ENCODE data around the gene CDC42SE1. TPM values are rescaled to one million over a fixed set of nuclear protein-coding genes. Genes with fewer than 3 reads are reported as not detected.

CDC42SE1 gene
- total RNA-seq, 1 donor, result 49.6 TPM

DNA sequence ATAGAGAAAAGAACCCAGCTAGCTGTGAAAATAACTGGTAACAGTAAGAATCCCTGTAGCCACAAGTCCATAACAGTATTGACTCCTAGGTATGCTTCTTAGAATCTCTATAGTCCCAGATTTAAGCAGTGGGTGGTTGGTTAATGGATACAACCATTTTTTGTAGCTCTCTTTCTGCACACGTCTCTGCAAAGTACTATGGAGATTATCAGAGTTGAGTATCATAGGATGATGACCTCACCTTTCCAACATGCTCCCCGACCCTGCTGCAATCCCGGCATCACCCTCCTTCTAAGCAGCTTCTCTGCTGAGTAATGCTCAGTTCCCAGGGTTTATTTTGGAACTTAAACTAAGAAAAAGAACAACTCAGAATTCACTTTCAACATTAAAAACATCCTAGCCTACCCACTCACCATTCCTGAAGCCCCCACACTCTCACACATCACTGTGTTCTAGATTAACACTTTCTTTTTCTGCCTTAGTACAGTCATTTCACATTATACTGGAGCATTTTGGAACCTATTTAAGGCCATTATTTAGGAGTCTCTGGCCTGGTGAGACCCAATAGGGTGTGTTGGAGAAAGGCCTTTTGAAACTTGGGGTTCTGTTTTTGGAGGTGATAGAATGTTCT is 3.4 kb upstream of the CDC42SE1 start:
- peak overlapping the region; percentile 18 for H3K4me3 ChIP-seq (ENCODE audit: insufficient read depth, low read length)
- H4K20me1 ChIP-seq (ENCODE audit: insufficient read depth, low read length), result peaks cover 8% of the 10 kb centered on the region
- peak; percentile 96 for DNase-seq (ENCODE audit: insufficient read length, low spot score, missing footprints)
- H2AFZ ChIP-seq (ENCODE audit: low read length), result peak overlapping the region; percentile 69
- no peaks in the 10 kb centered on the region for H3K27me3 ChIP-seq (ENCODE audit: insufficient read depth, low read length)
- H3K4me2 ChIP-seq (ENCODE audit: insufficient read depth, low read length), result peak overlapping the region; percentile 73
- H3K36me3 ChIP-seq (ENCODE audit: insufficient read depth, low read length), result peaks cover 8% of the 10 kb centered on the region
- no peaks in the 10 kb centered on the region for H3K9me3 ChIP-seq (ENCODE audit: low read depth, low read length)
- peaks cover 18% of the 10 kb centered on the region for H3K4me1 ChIP-seq (ENCODE audit: insufficient read depth, low read length)
- H3K79me2 ChIP-seq (ENCODE audit: insufficient read depth, low read length), result peaks cover 82% of the 10 kb centered on the region
- H3K27ac ChIP-seq (ENCODE audit: low read depth, low read length), result peak overlapping the region; percentile 94
- no peak for TF ChIP-seq CTCF (IDR thresholded peaks at IDR 0.05; ENCODE audit: extremely low read depth, low read depth, low read length)

DNA sequence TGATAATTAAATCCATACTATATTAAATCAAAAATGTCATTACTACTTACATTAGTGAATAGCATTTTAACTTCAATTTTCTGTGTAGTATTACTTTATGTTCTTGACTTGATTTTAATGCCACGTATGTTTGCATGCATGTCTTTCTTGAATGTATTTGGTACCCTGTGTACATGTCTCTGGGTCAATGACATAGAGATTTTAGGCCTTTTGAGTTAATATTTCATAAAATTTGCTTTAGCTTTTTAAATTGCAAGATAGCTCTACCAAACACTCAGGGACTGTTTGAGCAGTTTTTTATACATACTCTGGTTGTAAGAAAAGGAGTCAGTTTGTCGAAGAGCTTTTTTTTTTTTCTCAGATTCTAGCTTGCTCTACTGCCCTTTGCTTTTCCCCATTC is 2.3 kb upstream of the CDC42SE1 start:
- H2AFZ ChIP-seq (ENCODE audit: low read length), result no peak overlapping the region
- peak overlapping the region; percentile 94 for H3K27ac ChIP-seq (ENCODE audit: low read depth, low read length)
- TF ChIP-seq CTCF (IDR thresholded peaks at IDR 0.05; ENCODE audit: extremely low read depth, low read depth, low read length), result no peak
- H4K20me1 ChIP-seq (ENCODE audit: insufficient read depth, low read length), result peaks cover 18% of the 10 kb centered on the region
- H3K4me1 ChIP-seq (ENCODE audit: insufficient read depth, low read length), result peaks cover 30% of the 10 kb centered on the region
- peak overlapping the region; percentile 38 for H3K4me3 ChIP-seq (ENCODE audit: insufficient read depth, low read length)
- H3K36me3 ChIP-seq (ENCODE audit: insufficient read depth, low read length), result peaks cover 3% of the 10 kb centered on the region
- no peak for DNase-seq (ENCODE audit: insufficient read length, low spot score, missing footprints)
- H3K27me3 ChIP-seq (ENCODE audit: insufficient read depth, low read length), result no peaks in the 10 kb centered on the region
- H3K4me2 ChIP-seq (ENCODE audit: insufficient read depth, low read length), result peak overlapping the region; percentile 100
- peaks cover 86% of the 10 kb centered on the region for H3K79me2 ChIP-seq (ENCODE audit: insufficient read depth, low read length)
- H3K9me3 ChIP-seq (ENCODE audit: low read depth, low read length), result no peaks in the 10 kb centered on the region

DNA sequence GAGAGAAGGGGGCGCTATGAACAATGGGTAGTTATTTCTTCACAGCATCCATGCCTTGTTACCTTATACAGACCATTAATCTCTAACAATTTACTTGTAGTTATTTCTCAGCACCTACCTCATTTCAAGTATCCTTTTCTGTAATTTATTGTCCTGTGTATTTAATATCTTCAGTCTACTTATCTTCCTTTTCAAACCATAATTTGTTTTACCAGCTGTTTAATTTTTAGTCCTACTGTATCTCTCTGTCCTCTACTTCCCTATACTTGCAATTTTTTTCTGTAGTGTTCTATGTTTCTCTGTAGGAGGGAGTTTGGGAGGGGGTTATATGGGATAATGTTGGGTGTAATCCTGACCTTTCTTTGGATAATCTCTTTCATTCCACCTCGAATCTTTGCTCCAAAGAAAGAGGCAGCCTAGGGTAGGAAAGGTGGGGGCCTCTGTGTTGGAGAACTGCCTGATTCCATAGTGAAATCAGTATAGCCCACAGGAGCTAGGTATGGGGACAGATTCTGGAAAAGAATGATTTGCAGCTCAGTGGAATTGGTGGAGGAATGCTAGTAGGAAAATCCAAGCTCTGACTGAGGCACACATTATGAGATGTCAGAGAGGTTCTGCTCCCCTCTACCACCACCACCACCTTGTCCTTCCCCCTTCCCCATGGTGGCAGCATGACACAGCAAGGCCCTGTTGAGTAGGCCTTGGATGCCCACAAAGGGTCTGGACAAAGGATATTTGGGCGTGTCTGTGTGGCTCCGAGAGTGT is 1.4 kb upstream of the CDC42SE1 start:
- no peak for DNase-seq (ENCODE audit: insufficient read length, low spot score, missing footprints)
- H3K4me1 ChIP-seq (ENCODE audit: insufficient read depth, low read length), result peaks cover 38% of the 10 kb centered on the region
- H3K4me2 ChIP-seq (ENCODE audit: insufficient read depth, low read length), result peak overlapping the region; percentile 100
- H3K27me3 ChIP-seq (ENCODE audit: insufficient read depth, low read length), result no peaks in the 10 kb centered on the region
- H4K20me1 ChIP-seq (ENCODE audit: insufficient read depth, low read length), result peaks cover 27% of the 10 kb centered on the region
- H3K27ac ChIP-seq (ENCODE audit: low read depth, low read length), result peak overlapping the region; percentile 94
- TF ChIP-seq CTCF (IDR thresholded peaks at IDR 0.05; ENCODE audit: extremely low read depth, low read depth, low read length), result no peak
- H3K79me2 ChIP-seq (ENCODE audit: insufficient read depth, low read length), result peaks cover 88% of the 10 kb centered on the region
- H3K4me3 ChIP-seq (ENCODE audit: insufficient read depth, low read length), result peak overlapping the region; percentile 98
- H3K9me3 ChIP-seq (ENCODE audit: low read depth, low read length), result no peaks in the 10 kb centered on the region
- H2AFZ ChIP-seq (ENCODE audit: low read length), result peak overlapping the region; percentile 95
- H3K36me3 ChIP-seq (ENCODE audit: insufficient read depth, low read length), result peaks cover 12% of the 10 kb centered on the region

DNA sequence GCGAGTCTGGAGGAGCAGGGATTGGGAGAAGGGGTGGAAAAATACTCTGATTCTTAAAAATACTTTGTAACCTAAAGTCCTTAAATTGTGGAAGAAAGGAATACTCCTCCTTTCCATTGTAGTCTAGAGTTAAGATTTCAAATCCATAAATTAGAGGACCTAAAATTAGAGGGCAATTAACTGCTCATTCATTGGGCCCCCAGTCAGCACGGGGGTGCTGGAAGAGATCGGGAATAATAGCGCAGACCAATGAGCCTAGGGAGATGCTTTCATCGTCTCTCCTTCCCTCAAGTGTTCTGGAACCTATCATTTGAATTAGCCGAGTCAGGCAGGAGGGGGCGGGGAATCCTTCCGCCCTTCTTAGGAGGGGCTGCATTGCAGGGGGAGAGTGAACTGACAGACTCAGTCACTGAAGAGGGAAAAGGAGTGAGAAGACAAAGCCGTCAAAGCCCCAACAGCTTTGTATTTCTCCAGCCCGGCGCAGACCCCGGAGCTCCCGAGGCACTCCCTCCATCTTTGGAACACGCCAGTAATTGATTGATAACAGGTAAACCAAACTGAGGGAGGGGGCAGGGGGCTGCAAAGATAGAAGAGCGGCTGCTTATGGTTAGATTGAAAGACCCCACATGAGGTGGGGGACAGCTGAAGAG is 710 bp upstream of the CDC42SE1 start, which contains the start of gene MLLT11:
MLLT11 (plus strand) TSS at position 391 of the 650 bp plus-strand sequence. CDS start 6,828 bp downstream, outside the sequence.
- peak; percentile 88 for DNase-seq (ENCODE audit: insufficient read length, low spot score, missing footprints)
- Histone ChIP-seq H3K36me3 (ENCODE audit: insufficient read depth, low read length) (peaks cover 19% of the 10 kb centered on the region), H3K27me3 (ENCODE audit: insufficient read depth, low read length) (no peaks in the 10 kb centered on the region), H4K20me1 (ENCODE audit: insufficient read depth, low read length) (peaks cover 34% of the 10 kb centered on the region), H3K4me2 (ENCODE audit: insufficient read depth, low read length) (peak within 1 kb of the TSS; percentile 100), H3K9me3 (ENCODE audit: low read depth, low read length) (no peaks in the 10 kb centered on the region), H3K79me2 (ENCODE audit: insufficient read depth, low read length) (peaks cover 88% of the 10 kb centered on the region), H3K4me3 (ENCODE audit: insufficient read depth, low read length) (peak within 1 kb of the TSS; percentile 98), H2AFZ (ENCODE audit: low read length) (peak within 1 kb of the TSS; percentile 95), H3K27ac (ENCODE audit: low read depth, low read length) (peak within 1 kb of the TSS; percentile 94), H3K4me1 (ENCODE audit: insufficient read depth, low read length) (peaks cover 43% of the 10 kb centered on the region)
- TF ChIP-seq CTCF (IDR thresholded peaks at IDR 0.05; ENCODE audit: extremely low read depth, low read depth, low read length), result no peak
